ENCODE results near the gene ZNF630. TPM values are rescaled to one million over a fixed set of nuclear protein-coding genes. Genes with fewer than 3 reads are reported as not detected.
A peak's percentile ranks its signal among the peaks of the same experiment; 100 is the strongest.

The ZNF630 gene
- total and polyA plus RNA-seq, 10 of the 15 experiments (the other 5 are each of a cell fraction or from before 2014, with no cell fraction given) = 0.96 to 1.9 (median 1.2) TPM

GRCh38 chrX:48071064-48071985 is at the start of gene ZNF630 (continued):
- TF ChIP-seq POLR2AphosphoS5 (IDR thresholded peaks at IDR 0.05; ENCODE audit: low read length) (peak; percentile 46; the same call in 1 of the 2 replicates), RB1 (IDR thresholded peaks at IDR 0.05; ENCODE audit: borderline replicate concordance) (no peak), PAX5 (IDR thresholded peaks at IDR 0.05; ENCODE audit: borderline replicate concordance, low read depth, low read length) (no peak), IKZF2 (IDR thresholded peaks at IDR 0.05) (peak; percentile 14 to 42; a peak in 1 of 4 replicates), ATF3 (IDR thresholded peaks at IDR 0.05; ENCODE audit: borderline replicate concordance, extremely low read depth, low read depth, low read length) (no peak), NRF1 (conservative IDR thresholded peaks at IDR 0.05; ENCODE audit: low read depth, low read length) (no peak), CHD4 (IDR thresholded peaks at IDR 0.05) (no peak), ZBTB4 (CRISPR knock-in tag; IDR thresholded peaks at IDR 0.05) (no peak), MAX (IDR thresholded peaks at IDR 0.05; ENCODE audit: low read depth, low read length) (no peak), RELA (IDR thresholded peaks at IDR 0.05; ENCODE audit: borderline replicate concordance, partially characterized antibody) (no peak), MXI1 (IDR thresholded peaks at IDR 0.05; ENCODE audit: low read depth, low read length) (no peak), RUNX3 (IDR thresholded peaks at IDR 0.05; ENCODE audit: low read length) (peak; percentile 17; the same call in 1 of the 2 replicates), ZNF24 (IDR thresholded peaks at IDR 0.05) (no peak), PML (IDR thresholded peaks at IDR 0.05; ENCODE audit: low read length) (peak; percentile 50; the same call in 1 of the 2 replicates), SREBF2 (IDR thresholded peaks at IDR 0.05; ENCODE audit: low read length) (no peak), ZBTB33 (IDR thresholded peaks at IDR 0.05) (no peak), CTCF (IDR thresholded peaks at IDR 0.05 in 2 of 3, conservative IDR thresholded peaks at IDR 0.05 in 1 of 3; ENCODE audit: control insufficient read depth in 2 of 3, extremely low read depth in 1 of 3, insufficient read depth in 1 of 3, low read depth in 3 of 3, low read length in 3 of 3) (no peak), ZNF274 (IDR thresholded peaks at IDR 0.05; ENCODE audit: insufficient read depth, insufficient read length) (no peak), MEF2B (IDR thresholded peaks at IDR 0.05; ENCODE audit: partially characterized antibody, poor library complexity, severe bottlenecking) (no peak), BACH1 (IDR thresholded peaks at IDR 0.05; ENCODE audit: borderline replicate concordance) (no peak), RAD51 (IDR thresholded peaks at IDR 0.05) (no peak), MYC (IDR thresholded peaks at IDR 0.05; ENCODE audit: insufficient read depth, insufficient read length, insufficient replicate concordance, low read length, severe bottlenecking) (no peak)
